ENCODE results near the gene ARID4B.
"Not testable (repeated sequence)": the region's sequence is repeated elsewhere in the genome, so short reads cannot be mapped to it uniquely, and the experiment has no call there.

Gene ARID4B

DNA sequence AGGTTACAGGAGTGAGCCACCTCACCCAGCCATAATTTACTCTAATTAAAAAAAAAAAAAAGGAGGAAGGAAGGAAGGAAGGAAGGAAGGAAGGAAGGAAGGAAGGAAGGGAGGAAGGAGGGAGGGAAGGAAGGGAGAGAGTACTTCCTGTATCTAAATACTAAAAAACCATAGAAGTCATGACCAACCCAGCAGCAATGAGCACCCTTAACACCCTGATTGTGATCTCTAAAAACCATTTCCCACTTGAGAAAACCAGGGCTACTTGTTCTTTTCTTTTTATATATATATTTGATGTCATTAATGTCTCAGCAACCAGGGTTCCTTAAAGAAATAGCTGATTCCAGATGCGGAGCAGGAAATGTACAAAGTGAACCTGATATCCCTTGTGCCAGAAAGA, 31.2 kb downstream of the ARID4B start:
- no peak for DNase-seq (ENCODE audit: low read depth)

DNA sequence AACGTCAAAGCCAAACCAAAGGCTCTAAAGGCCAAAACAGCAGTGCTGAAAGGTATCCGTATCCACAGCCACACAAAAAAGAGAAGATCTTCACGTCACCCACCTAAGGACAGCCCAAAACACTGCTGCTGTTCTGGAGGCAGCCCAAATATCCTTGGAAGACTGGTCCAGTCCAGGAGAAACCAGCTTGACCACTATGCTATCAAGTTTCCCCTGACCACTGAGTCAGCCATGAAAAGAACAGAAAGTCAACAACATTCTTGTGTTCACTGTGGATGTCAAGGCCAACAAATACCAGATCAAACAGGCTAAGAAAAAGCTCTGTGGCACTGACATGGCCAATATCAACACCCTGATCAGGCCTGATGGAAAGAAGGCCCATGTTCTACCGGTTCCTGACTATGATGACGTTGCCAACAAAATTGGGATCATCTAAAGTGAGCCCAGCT, 32.1 kb downstream of the ARID4B start:
- DNase-seq (ENCODE audit: low read depth) = no peak

DNA sequence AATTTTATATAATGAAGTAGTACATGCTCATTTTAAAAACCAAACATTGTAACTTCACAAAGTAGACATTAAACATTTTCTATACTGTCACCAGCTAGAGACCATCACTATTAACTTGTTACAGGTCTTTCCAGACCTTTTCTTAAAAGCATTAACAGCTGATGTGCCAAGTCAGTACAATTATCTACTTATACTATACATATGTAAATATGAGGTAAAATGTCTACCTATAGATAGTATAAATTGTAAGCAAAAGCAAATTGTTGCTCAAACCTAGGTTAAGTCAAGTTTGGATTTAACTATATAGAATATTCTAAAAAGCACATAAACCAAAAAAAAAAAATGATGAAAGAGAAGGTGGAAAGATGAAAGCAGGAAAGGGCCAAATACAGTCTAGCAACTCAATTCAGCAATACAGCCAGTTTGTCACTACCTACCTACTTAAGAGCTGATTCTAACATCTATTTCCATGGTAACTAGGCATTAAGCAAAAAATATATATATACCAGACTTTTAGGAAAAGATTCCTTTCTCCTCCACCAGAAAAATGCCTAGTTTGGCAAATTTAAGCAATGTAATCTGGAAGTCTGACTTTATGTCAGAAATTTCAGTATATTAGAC, 34.5 kb downstream of the ARID4B start:
- no peak for DNase-seq (ENCODE audit: low read depth)

DNA sequence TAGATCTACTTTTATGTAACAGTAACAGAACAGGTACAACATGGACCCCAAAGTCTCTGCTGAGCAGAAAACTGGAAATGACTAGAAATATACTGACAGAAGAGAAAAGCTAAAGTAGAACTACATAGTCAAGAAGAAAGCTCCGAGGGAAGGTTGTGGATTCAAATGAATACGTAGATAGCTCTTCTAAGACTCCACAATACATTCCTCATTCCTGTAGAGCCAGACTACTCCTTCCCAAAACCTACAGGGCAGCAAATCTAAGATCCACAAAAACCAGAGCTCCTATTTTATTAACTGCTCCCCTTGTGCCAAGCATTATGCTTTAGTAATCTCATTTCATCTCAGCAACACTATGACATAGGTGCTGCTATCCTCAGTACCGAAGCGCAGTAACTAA, 35.2 kb downstream of the ARID4B start:
- no peak for DNase-seq (ENCODE audit: low read depth)

DNA sequence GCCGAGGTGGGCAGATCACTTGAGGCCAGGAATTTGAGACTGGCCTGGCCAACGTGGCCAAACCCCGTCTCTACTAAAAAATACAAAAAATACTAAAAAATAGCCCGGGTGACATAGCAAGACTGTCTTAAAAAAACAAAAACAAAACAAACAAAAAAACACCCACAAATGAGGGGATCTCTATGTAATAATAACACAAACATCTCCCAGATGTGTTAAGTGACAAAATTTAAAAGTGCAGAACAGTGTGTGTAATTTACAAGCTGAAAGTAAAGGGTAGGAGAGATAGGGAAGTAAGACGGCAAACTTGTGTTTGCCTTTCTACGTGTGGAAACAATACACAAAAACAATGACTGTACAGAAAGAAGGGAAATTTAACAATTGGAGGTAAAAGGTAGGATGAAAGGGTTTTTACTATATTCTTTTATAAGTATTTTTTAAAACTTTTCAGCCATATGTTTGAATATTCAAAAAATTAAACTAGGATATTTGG, 36.3 kb downstream of the ARID4B start:
- DNase-seq (ENCODE audit: low read depth) = no peak

DNA sequence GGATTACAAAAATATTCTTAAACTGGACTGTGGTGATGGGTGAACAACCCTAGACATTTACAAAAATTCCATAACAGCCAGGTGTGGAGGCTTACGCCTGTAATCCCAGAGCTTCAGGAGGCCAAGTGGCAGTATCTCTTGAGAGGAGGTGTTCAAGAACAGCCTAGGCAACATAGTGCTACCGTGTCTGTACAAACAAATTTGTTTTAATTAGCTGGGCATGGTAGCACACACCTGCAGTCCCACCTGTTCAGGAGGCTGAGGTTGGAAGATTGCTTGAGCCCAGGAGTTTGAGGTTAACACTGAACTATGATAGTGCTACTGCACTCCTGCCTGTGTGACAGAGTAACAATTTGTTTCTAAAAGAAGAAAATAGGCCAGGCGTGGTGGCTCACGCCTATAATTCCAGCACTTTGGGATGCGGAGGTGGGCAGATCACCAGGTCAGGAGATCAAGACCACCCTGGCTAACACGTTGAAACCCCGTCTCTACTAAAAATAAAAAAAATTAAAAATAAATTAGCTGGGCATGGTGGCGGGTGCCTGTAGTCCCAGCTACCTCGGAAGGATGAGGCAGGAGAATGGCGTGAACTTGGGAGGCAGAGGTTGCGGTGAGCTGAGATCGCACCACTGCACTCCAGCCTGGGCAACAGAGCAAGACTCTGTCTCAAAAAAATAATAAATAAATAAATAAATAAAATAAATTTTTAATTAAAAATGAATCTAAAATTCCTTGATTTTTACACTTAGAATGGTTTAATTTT, 37.1 kb downstream of the ARID4B start:
- no peak for DNase-seq (ENCODE audit: low read depth)

DNA sequence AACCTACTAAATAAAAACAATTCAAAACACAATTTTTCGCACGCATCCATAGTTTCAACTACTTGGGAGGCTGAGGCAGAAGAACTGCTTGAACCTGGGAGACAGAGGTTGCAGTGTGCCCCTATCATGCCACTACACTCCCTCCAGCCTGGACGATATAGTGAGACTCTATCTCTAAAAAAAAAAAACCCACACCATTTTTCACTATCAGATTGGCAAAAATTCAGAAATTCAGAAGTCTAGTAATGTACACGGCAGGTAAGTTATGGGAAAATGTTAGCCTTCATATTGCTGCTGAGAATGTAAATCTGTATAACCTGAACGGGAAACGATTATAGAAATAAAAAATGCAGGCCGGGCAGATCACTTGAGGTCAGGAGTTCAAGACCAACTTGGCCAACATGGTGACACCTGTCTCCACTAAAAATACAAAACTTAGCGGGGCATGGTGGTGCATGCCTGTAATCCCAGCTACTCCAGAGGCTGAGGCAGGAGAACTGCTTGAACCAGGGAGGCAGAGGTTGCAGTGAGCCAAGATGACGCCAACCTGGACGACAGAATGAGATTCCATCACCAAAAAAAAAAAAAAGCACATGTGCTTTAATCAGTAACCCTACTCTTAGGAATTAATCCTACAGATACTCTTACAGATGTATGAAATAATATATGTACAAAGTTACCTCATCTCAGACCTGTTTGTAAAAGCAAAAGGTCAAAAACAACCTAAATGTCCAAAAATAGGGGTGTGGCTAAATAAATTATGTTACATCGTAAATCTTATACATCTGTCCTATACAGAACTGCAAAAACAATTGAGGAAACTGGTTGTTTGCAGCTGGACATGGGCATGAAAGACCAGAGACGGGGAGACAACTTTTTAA, 37.9 kb downstream of the ARID4B start:
- DNase-seq (ENCODE audit: low read depth) = no peak

DNA sequence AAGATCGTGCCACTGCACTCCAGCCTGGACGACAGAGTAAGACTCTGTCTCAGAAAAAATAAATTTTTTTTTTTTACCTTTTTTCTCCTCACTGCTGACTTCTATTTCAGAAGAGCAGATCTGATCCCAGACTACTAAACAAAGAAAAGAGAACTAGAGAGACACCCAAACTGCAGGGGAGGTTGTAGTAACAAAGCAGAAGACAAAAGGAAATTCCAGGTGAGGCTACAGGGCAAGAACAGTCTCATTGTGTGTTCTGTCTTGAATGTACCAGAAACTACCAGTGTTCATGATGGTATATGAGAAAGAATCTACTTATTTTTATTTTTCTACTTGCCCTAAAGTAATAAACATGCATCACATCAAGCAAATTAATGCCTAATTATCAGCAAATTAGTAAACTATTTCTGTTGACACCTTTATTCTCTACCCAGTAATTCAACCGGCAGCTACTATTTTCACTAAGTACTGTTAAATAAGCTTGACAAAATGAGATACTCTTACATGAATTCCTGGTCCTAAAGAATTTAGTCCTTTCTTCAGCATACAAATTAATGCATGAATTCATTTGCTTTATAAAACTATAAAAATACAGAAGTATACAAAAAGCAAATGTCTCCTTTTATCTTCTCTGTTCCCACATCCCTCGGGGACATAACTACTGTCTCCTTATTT, 40.6 kb downstream of the ARID4B start:
- no peak for DNase-seq (ENCODE audit: low read depth)

DNA sequence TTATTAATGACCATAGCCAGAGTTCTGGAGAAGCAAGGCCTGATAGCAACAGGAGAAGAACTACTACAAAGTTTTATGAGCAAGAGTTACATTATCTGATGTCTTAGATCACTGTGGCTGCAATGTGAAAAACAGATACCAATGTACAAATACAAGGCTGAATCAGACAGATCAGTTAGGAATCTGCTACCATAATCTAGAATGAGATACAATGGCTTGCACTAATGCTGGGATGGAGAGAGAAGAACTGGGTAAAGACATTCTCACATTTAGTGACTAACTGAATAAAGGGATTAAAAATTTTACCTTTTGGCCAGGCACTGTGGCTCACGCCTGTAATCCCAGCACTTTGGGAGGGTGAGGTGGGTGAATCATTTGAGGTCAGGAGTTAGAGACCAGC, 41.3 kb downstream of the ARID4B start:
- DNase-seq (ENCODE audit: low read depth) = no peak

DNA sequence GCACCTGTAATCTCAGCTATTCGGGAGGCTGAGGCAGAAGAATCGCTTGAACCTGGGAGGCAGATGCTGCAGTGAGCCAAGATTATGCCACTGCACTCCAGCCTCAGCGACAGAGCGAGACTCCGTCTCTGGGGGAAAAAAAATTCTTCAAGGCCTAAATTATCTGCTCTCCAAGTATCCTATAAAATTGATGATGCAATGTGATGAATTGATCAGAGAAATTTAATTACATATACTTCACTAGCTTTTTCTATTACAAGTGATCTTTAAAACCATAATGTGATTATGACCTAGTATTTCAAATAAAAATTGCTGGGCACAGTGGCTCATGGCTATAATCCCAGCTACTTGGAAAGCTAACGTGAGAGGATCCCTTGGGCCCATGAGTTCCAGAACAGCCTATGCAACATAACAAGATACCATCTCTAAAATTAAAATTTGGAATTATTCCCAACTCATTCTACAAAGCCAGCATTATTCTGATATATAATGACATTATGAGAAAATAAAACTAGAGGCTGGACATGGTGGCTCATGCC, 43.7 kb downstream of the ARID4B start:
- no peak for DNase-seq (ENCODE audit: low read depth)

DNA sequence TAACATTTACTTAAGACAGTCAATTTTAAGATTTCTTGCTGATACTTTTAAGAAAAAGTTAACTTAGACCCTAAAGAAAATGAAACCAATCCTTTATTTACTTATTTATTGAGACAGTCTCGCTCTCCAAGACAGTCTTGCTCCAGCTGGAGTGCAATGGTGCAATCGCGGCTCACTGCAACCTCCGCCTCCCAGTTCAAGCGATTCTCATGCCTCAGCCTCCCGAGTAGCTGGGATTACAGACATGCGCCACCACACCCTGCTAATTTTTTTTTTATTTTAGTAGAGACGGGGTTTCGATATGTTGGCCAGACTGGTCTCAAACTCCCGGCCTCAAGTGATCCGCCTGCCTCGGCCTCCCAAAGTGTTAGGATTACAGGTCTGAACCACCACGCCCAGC, 44.3 kb downstream of the ARID4B start:
- not testable (repeated sequence) for DNase-seq (ENCODE audit: low read depth)

DNA sequence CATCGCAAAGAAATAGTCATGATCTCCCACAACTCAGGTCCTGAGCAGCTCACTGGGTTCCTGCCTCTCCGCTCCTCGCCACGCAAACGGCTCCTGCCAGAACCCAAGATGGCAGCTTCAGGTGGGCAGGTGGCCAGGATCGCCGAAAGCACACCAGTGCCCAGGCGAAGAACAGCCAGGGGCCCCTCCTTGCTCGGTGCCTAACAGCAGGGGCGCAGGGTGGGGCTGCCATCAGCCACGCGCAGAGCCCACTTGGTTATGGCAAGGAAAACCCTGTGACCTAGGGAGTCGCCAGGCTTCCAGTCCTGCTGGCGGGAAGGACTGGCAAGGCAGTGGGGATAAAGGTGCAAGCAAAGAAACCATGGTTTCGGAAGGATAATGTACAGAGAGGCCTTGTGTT, 47.5 kb downstream of the ARID4B start:
- DNase-seq (ENCODE audit: low read depth) = no peak

DNA sequence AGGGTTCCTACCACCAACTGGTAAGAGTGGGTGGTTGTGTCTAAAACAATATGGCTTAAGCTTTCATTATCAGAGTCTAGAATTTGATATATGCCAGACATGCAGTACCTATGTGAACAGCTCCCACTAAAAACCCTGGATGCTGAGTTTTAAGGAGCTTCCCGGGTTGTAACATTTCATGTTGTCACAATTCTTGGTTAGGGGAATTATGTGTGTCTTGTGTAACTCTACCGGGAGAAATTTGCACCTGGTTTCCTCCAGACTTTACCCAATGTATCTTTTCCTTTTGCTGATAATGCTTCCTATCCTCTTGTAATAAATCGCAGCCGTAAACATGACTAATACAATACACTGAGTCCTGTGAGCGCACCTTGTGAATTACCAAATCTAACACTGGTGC, 48.3 kb downstream of the ARID4B start:
- DNase-seq (ENCODE audit: low read depth) = no peak

DNA sequence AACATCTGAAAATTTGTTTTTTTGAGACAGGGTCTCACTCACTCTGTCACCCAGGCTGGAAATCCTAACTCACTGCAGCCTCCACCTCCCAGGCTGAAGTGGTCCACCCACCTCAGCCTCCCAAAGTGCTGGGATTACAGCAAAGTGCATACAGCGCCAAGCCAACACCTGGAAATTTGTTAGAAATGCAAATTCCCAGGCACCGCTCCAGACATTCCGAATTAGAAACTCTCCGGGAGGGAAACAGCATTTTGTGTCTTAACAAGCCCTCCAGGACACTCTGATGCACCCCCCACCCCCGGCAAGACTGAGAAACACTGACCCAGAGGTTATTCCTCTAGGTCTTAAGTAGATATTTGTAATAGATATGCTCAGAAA, 49.1 kb downstream of the ARID4B start:
- no peak for DNase-seq (ENCODE audit: low read depth)

DNA sequence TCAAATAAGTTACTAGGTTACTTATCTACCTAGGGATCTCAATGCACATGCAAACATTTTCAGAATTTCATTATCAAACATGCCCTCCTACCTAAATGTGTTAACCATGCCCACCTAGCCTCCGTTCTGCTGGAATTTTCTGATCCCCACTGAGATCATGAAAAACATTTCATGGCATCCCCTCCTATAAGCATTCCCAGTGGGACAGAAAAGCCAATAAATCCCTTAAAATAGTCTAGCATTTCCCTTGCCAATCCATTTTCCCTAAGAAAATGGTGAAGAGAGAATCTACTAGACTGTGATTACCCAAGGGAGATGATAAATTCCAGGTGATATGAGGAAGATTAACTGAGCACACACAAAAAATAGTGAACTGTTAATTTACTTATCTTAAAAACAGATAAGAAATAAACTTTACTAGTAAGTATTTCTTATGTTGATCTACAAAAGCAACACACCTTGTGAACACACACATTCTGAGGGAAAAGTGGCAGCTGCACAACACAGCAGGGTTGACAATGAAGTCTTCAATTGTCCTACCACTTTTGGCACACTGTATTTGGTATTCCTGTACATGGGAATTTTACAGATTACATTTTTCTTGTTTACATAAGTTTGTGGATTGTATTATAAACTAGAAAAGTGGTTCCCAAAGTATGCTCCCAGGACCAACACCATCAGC, 49.6 kb downstream of the ARID4B start:
- DNase-seq (ENCODE audit: low read depth) = no peak

DNA sequence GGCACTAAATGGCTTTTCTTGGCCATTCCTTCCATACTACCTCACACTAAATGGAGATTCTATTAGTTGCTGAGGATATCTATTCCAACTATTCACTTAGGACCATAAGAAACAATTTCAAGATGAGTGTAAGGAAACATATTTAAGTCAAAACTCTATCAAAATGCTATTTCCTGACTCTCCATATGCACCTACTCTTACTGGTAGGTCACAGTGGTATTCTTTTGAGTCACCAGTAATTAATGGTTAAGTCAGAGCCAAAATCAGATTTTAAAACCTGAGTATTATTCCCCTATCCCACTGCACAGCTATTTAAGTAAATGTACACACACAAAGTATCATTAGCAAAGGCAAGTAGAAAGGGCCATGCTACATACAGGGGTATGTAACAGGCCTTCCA, 50.3 kb downstream of the ARID4B start:
- DNase-seq (ENCODE audit: low read depth) = no peak

DNA sequence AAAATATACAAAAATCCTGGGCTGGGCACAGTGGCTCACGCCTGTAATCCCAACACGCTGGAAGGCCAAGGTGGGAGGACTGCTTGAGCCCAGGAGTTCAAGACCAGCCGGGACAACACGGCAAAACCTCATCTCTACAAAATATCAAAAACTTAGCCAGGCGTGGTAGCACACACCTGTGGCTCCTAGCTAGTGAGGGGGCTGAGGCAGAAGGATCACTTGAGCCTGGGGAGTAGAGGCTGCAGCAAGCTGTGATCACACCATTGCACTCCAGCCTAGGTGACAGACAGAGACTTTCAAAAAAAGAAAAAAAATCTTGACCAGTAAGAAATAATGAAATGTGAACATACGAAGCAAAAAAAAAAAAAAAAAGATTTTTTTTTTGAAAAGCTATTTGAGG, 52.1 kb downstream of the ARID4B start:
- no peak for DNase-seq (ENCODE audit: low read depth)

DNA sequence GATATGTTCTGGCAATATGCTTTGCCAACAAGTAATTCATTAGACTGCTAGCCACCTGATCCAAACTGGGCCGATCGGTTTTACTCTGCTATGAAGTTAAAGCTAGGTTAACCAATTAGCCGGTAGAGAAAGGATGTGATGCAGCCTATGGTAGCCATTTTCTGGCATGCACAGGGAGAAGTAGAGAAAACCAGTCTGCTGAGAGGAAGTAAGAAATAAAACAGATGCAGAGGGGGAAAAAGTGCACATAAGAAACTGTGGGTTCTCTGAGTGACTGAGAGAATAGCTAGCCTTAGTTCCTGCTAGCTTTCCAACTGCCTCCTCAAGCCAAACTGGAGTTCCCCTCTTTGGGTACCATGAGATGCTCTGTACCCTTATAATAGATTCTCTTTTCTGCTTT, 52.8 kb downstream of the ARID4B start:
- DNase-seq (ENCODE audit: low read depth) = no peak

DNA sequence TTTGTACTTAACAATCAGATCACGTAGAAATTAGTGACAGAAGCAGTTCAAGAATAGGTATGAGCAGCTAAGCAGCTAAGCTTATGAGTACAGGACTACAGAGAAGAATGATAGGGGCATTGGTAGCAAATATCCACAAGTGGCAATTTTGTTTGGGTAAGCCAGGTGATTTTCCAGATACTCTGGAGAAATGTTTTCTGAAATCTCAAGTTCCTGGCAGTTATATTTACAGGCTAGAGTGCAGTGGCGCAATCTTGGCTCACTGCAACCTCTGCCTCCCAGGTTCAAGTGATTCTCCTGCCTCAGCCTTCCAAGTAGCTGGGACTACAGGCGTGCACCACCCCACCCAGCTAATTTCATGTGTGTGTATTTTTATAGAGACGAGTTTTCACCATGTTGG, 55.1 kb downstream of the ARID4B start:
- no peak for DNase-seq (ENCODE audit: low read depth)

DNA sequence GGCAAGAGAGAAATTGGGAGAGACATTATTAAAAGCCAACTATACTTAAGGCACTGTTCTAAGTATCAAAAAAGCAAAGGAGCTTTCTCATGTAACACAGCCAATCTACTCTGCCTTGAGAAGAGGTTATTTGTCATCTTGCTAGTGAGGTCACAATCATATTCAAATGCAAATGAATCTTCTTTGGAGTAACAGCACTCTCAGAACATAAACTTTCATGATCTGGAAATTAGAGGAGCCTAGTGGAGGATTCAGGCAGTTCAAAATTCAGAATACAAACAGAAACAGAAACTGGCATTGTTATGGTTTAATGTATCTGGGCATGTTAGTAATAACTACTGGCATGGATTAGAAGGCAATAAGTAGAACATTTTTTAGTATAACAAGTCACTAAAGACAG, 57.4 kb downstream of the ARID4B start:
- no peak for DNase-seq (ENCODE audit: low read depth)

DNA sequence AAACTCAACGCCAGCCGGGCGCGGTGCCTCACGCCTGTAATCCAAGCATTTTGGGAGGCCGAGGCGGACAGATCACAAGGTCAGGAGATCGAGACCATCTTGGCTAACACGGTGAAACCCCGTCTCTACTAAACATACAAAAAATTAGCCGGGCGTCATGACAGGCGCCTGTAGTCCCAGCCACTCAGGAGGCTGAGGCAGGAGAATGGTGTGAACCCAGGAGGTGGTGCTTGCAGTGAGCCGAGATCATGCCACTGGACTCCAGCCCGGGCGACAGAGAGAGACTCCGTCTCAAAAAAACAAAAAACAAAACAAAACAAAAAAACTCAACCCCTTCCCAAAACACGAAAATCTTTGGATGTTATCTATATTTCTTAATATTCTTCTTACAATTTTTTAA, 58.0 kb downstream of the ARID4B start:
- DNase-seq (ENCODE audit: low read depth) = not testable (repeated sequence)

Data from stimulated activated CD8-positive, alpha-beta memory T cell treated with anti-CD3 and anti-CD28 coated beads, Interleukin-15, amount 100 ng/mL, for 24 hours (primary cell).